Uterus (tissue), 4 donors: ENCODE results near the gene CRACDL. TPM values are rescaled to one million over a fixed set of nuclear protein-coding genes. Genes with fewer than 3 reads are reported as not detected.

Source experiments
- DNase-seq, 2 donors: peaks; one replicate each; pipeline ENCODE4 v3.0.0-alpha.2; 2019 to 2020
- H3K27ac ChIP-seq, 2 donors: fragments of 200-600 bp; sonication (generic); 1 replicate in 1 of 2; 2 replicates in 1 of 2; pipeline ENCODE4 v1.5.1; 2016 to 2018
- H3K27me3 ChIP-seq, 2 donors: fragments of 200-600 bp; sonication (generic); one replicate each; pipeline ENCODE4 v1.5.1; 2018 to 2019; ENCODE audit warnings: control low read depth in 1 of 2
- H3K36me3 ChIP-seq, 2 donors: fragments of 200-600 bp; sonication (generic); one replicate each; pipeline ENCODE4 v1.5.1; 2019; ENCODE audit warnings: control low read depth in 1 of 2
- H3K4me1 ChIP-seq, 2 donors: fragments of 200-600 bp; sonication (generic); one replicate each; pipeline ENCODE4 v1.5.1; 2018 to 2019; ENCODE audit warnings: control low read depth in 1 of 2
- H3K4me3 ChIP-seq, 2 donors: fragments of 200-600 bp; sonication (generic); 1 replicate in 1 of 2; 2 replicates in 1 of 2; pipeline ENCODE4 v1.5.1; 2018 to 2019; ENCODE audit warnings: mild to moderate bottlenecking in 1 of 2
- H3K9me3 ChIP-seq, 2 donors: fragments of 200-600 bp; sonication (generic); one replicate each; pipeline ENCODE4 v1.5.1; 2019; ENCODE audit warnings: control low read depth in 1 of 2
- CTCF ChIP-seq, 4 experiments: fragments of 200-600 bp in 2 of 4; fragments of 450-650 bp in 2 of 4; sonication (generic) in 2 of 4; IDR thresholded peaks; one replicate each; pipeline ENCODE4 v1.5.1; 2016 to 2019; ENCODE audit warnings: antibody characterized with exemption in 4 of 4, mild to moderate bottlenecking in 2 of 4, moderate library complexity in 1 of 4
- POLR2A ChIP-seq, 2 donors: fragments of 450-650 bp; IDR thresholded peaks; one replicate each; pipeline ENCODE4 v1.6.1; 2016; ENCODE audit warnings: antibody characterized with exemption in 2 of 2, mild to moderate bottlenecking in 1 of 2, moderate library complexity in 1 of 2
- intact Hi-C: fragments of 100-400 bp; cut with DNase I; formaldehyde crosslinking; loops from one replicate; pipeline ENCODE4 v1.15.1; 2023; ENCODE audit warnings: low total_unique reads
- total RNA-seq, 4 donors: library from RNA; depleted of rRNA in 3 of 4; stranded (reverse); fragments of >200 nt in 3 of 4; gene quantifications; one replicate each; pipeline versions ENCODE4 v1.1.0 to v1.2.4, GENCODE V29; 2014 to 2023
- donor health status: DM: yes; HTN: yes; CAD: no.

CRACDL gene
- total RNA-seq, 4 donors from 2014 or later = 1.5 to 14.6 (median 6.1) TPM

DNA sequence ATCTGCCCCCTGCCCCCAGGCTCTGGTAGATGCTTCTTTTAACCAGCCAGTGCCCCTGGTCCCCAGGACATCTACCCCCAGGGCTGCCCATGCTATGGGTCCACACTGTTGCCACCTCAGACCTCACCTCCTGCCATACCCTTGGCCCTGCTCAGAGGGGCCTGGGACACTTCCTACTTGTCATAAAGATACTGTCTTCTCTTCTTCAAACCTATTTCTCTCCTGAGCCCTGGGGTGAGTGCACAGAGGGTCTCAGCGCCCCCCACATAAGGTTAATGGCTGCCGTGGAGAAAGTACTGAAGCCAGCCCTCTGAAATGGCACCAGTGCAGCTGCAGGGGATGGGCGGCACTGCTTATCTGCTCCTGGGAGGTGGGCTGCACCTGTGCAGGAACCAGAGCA lies 127.5 kb downstream of the CRACDL start:
- no peak for DNase-seq
- H3K4me3 ChIP-seq = no peak overlapping the region
- TF ChIP-seq POLR2A (IDR thresholded peaks at IDR 0.05) = no peak
- TF ChIP-seq CTCF (IDR thresholded peaks at IDR 0.05) = no peak
- no peak overlapping the region for H3K27ac ChIP-seq
- no peaks in the 10 kb centered on the region for H3K36me3 ChIP-seq
- H3K27me3 ChIP-seq = no peaks in the 10 kb centered on the region
- no peaks in the 10 kb centered on the region for H3K9me3 ChIP-seq
- no peaks in the 10 kb centered on the region for H3K4me1 ChIP-seq
- intact Hi-C loops = no loop called here

GRCh38 chr2:98807929-98808328 lies 128.1 kb downstream of the CRACDL start:
- intact Hi-C loops = no loop called here
- no peak overlapping the region for H3K27ac ChIP-seq
- H3K36me3 ChIP-seq = no peaks in the 10 kb centered on the region
- no peak for DNase-seq
- no peaks in the 10 kb centered on the region for H3K27me3 ChIP-seq
- no peak for TF ChIP-seq CTCF (IDR thresholded peaks at IDR 0.05)
- no peak for TF ChIP-seq POLR2A (IDR thresholded peaks at IDR 0.05)
- H3K4me3 ChIP-seq = no peak overlapping the region
- H3K4me1 ChIP-seq = no peaks in the 10 kb centered on the region
- H3K9me3 ChIP-seq = no peaks in the 10 kb centered on the region

DNA sequence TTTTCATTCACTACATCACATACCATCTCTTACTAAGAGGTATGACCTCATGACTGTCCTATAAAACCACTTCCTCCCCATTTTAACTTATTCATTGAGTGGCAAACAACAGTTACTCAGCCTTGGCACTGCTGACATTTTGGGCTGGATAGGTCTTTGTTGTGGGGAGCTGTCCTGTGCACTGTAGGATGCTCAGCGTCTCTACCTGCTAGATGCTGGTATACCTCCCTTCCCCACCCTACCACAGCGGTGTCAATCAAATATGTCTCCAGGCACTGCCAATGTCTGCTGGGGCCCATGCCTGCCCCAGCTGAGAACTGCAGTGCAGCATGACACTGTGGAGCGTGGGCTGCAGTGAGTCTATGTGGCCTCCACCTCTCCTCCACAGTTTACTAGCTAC lies 128.8 kb downstream of the CRACDL start:
- H3K36me3 ChIP-seq = no peaks in the 10 kb centered on the region
- no peaks in the 10 kb centered on the region for H3K9me3 ChIP-seq
- H3K27ac ChIP-seq = no peak overlapping the region
- intact Hi-C loops = no loop called here
- TF ChIP-seq POLR2A (IDR thresholded peaks at IDR 0.05) (no peak), CTCF (IDR thresholded peaks at IDR 0.05) (no peak)
- no peak overlapping the region for H3K4me3 ChIP-seq
- H3K27me3 ChIP-seq = no peaks in the 10 kb centered on the region
- H3K4me1 ChIP-seq = no peaks in the 10 kb centered on the region
- DNase-seq = no peak

- TF ChIP-seq CTCF (IDR thresholded peaks at IDR 0.05) (no peak), POLR2A (IDR thresholded peaks at IDR 0.05) (no peak)
- Histone ChIP-seq H3K36me3 (no peaks in the 10 kb centered on the region), H3K9me3 (no peaks in the 10 kb centered on the region), H3K27me3 (no peaks in the 10 kb centered on the region), H3K27ac (no peak overlapping the region), H3K4me3 (no peak overlapping the region), H3K4me1 (no peaks in the 10 kb centered on the region)
- DNase-seq = peak in 1 of 2 donors; percentile 32
- intact Hi-C loops = no loop called here
Observed at GRCh38 chr2:98806236-98806697, 129.8 kb downstream of the CRACDL start.

- no peak overlapping the region for H3K4me3 ChIP-seq
- no peaks in the 10 kb centered on the region for H3K9me3 ChIP-seq
- no peaks in the 10 kb centered on the region for H3K36me3 ChIP-seq
- no peak overlapping the region for H3K27ac ChIP-seq
- DNase-seq = no peak
- intact Hi-C loops = no loop called here
- H3K27me3 ChIP-seq = no peaks in the 10 kb centered on the region
- TF ChIP-seq CTCF (IDR thresholded peaks at IDR 0.05) = no peak
- TF ChIP-seq POLR2A (IDR thresholded peaks at IDR 0.05) = no peak
- no peaks in the 10 kb centered on the region for H3K4me1 ChIP-seq
Observed at GRCh38 chr2:98805412-98806171, 130.4 kb downstream of the CRACDL start.
